ENCODE results near the gene RHPN2.
"Not testable (repeated sequence)": the region's sequence is repeated elsewhere in the genome, so short reads cannot be mapped to it uniquely, and the experiment has no call there.

GRCh38 chr19:32988254-32988653 is 76.4 kb downstream of the RHPN2 start:
- not testable (repeated sequence) for TF ChIP-seq TP53 (CRISPR knock-in tag; conservative IDR thresholded peaks at IDR 0.05); SMC3 (IDR thresholded peaks at IDR 0.05; ENCODE audit: low read length); TIGD3 (CRISPR knock-in tag; IDR thresholded peaks at IDR 0.05; ENCODE audit: borderline replicate concordance); ATRX (CRISPR knock-in tag; IDR thresholded peaks at IDR 0.05; ENCODE audit: borderline replicate concordance)

All from HepG2 (cell line).